ENCODE data around the gene NRXN2.

The NRXN2 gene

GRCh38 chr11:64688534-64688982 is 34.4 kb downstream of the NRXN2 start:
- Histone ChIP-seq H3K27ac (ENCODE audit: low read depth, low read length) (peak overlapping the region; percentile 41), H3K9me3 (ENCODE audit: low read length) (no peaks in the 10 kb centered on the region), H3K9ac (ENCODE audit: low read length) (no peak overlapping the region), H3K4me3 (ENCODE audit: low read depth in 1 of 2, low read length in 2 of 2) (peak overlapping the region; percentile 34 to 66), H3K4me1 (ENCODE audit: insufficient read depth, low read length) (peaks cover 21% of the 10 kb centered on the region), H3K36me3 (ENCODE audit: insufficient read depth, low read length) (no peaks in the 10 kb centered on the region), H3K27me3 (ENCODE audit: control insufficient read depth in 1 of 2, insufficient read depth in 2 of 2, low read length in 2 of 2) (no peaks in the 10 kb centered on the region)

GRCh38 chr11:64687643-64688533 is 35.1 kb downstream of the NRXN2 start:
- H3K4me1 ChIP-seq (ENCODE audit: insufficient read depth, low read length): peaks cover 21% of the 10 kb centered on the region
- H3K9ac ChIP-seq (ENCODE audit: low read length): no peak overlapping the region
- H3K27me3 ChIP-seq (ENCODE audit: control insufficient read depth in 1 of 2, insufficient read depth in 2 of 2, low read length in 2 of 2): no peaks in the 10 kb centered on the region
- peak overlapping the region; percentile 47 for H3K27ac ChIP-seq (ENCODE audit: low read depth, low read length)
- H3K4me3 ChIP-seq (ENCODE audit: low read depth in 1 of 2, low read length in 2 of 2): peak overlapping the region; percentile 34 to 66
- no peaks in the 10 kb centered on the region for H3K9me3 ChIP-seq (ENCODE audit: low read length)
- no peaks in the 10 kb centered on the region for H3K36me3 ChIP-seq (ENCODE audit: insufficient read depth, low read length)

GRCh38 chr11:64687204-64687603 is 35.8 kb downstream of the NRXN2 start:
- Histone ChIP-seq H3K36me3 (ENCODE audit: insufficient read depth, low read length) (no peaks in the 10 kb centered on the region), H3K27me3 (ENCODE audit: control insufficient read depth in 1 of 2, insufficient read depth in 2 of 2, low read length in 2 of 2) (no peaks in the 10 kb centered on the region), H3K9me3 (ENCODE audit: low read length) (no peaks in the 10 kb centered on the region), H3K4me1 (ENCODE audit: insufficient read depth, low read length) (peaks cover 21% of the 10 kb centered on the region), H3K27ac (ENCODE audit: low read depth, low read length) (no peak overlapping the region), H3K9ac (ENCODE audit: low read length) (no peak overlapping the region), H3K4me3 (ENCODE audit: low read depth in 1 of 2, low read length in 2 of 2) (no peak overlapping the region)

- no peaks in the 10 kb centered on the region for H3K27me3 ChIP-seq (ENCODE audit: control insufficient read depth in 1 of 2, insufficient read depth in 2 of 2, low read length in 2 of 2)
- H3K9ac ChIP-seq (ENCODE audit: low read length): no peak overlapping the region
- H3K36me3 ChIP-seq (ENCODE audit: insufficient read depth, low read length): no peaks in the 10 kb centered on the region
- H3K27ac ChIP-seq (ENCODE audit: low read depth, low read length): no peak overlapping the region
- peaks cover 21% of the 10 kb centered on the region for H3K4me1 ChIP-seq (ENCODE audit: insufficient read depth, low read length)
- H3K9me3 ChIP-seq (ENCODE audit: low read length): no peaks in the 10 kb centered on the region
- no peak overlapping the region for H3K4me3 ChIP-seq (ENCODE audit: low read depth in 1 of 2, low read length in 2 of 2)
These were observed 36.4 kb downstream of the NRXN2 start for GRCh38 chr11:64686466-64687170.

GRCh38 chr11:64685536-64685935 is 37.5 kb downstream of the NRXN2 start:
- Histone ChIP-seq H3K27ac (ENCODE audit: low read depth, low read length) (no peak overlapping the region), H3K4me3 (ENCODE audit: low read depth in 1 of 2, low read length in 2 of 2) (no peak overlapping the region), H3K9ac (ENCODE audit: low read length) (no peak overlapping the region), H3K36me3 (ENCODE audit: insufficient read depth, low read length) (no peaks in the 10 kb centered on the region), H3K27me3 (ENCODE audit: control insufficient read depth in 1 of 2, insufficient read depth in 2 of 2, low read length in 2 of 2) (no peaks in the 10 kb centered on the region), H3K9me3 (ENCODE audit: low read length) (no peaks in the 10 kb centered on the region), H3K4me1 (ENCODE audit: insufficient read depth, low read length) (peaks cover 21% of the 10 kb centered on the region)

- H3K36me3 ChIP-seq (ENCODE audit: insufficient read depth, low read length): no peaks in the 10 kb centered on the region
- no peaks in the 10 kb centered on the region for H3K27me3 ChIP-seq (ENCODE audit: control insufficient read depth in 1 of 2, insufficient read depth in 2 of 2, low read length in 2 of 2)
- no peak overlapping the region for H3K27ac ChIP-seq (ENCODE audit: low read depth, low read length)
- no peak overlapping the region for H3K9ac ChIP-seq (ENCODE audit: low read length)
- H3K4me3 ChIP-seq (ENCODE audit: low read depth in 1 of 2, low read length in 2 of 2): no peak overlapping the region
- peaks cover 21% of the 10 kb centered on the region for H3K4me1 ChIP-seq (ENCODE audit: insufficient read depth, low read length)
- H3K9me3 ChIP-seq (ENCODE audit: low read length): no peaks in the 10 kb centered on the region
These were observed 38.6 kb downstream of the NRXN2 start for GRCh38 chr11:64684357-64684756.

GRCh38 chr11:64681171-64681570 is 41.8 kb downstream of the NRXN2 start:
- Histone ChIP-seq H3K27me3 (ENCODE audit: control insufficient read depth in 1 of 2, insufficient read depth in 2 of 2, low read length in 2 of 2) (no peaks in the 10 kb centered on the region), H3K27ac (ENCODE audit: low read depth, low read length) (no peak overlapping the region), H3K9me3 (ENCODE audit: low read length) (no peaks in the 10 kb centered on the region), H3K4me3 (ENCODE audit: low read depth in 1 of 2, low read length in 2 of 2) (no peak overlapping the region), H3K4me1 (ENCODE audit: insufficient read depth, low read length) (no peaks in the 10 kb centered on the region), H3K36me3 (ENCODE audit: insufficient read depth, low read length) (no peaks in the 10 kb centered on the region), H3K9ac (ENCODE audit: low read length) (no peak overlapping the region)

GRCh38 chr11:64679846-64680245 is 43.2 kb downstream of the NRXN2 start:
- no peak overlapping the region for H3K9ac ChIP-seq (ENCODE audit: low read length)
- H3K4me1 ChIP-seq (ENCODE audit: insufficient read depth, low read length): no peaks in the 10 kb centered on the region
- no peak overlapping the region for H3K4me3 ChIP-seq (ENCODE audit: low read depth in 1 of 2, low read length in 2 of 2)
- no peak overlapping the region for H3K27ac ChIP-seq (ENCODE audit: low read depth, low read length)
- H3K27me3 ChIP-seq (ENCODE audit: control insufficient read depth in 1 of 2, insufficient read depth in 2 of 2, low read length in 2 of 2): no peaks in the 10 kb centered on the region
- H3K9me3 ChIP-seq (ENCODE audit: low read length): no peaks in the 10 kb centered on the region
- H3K36me3 ChIP-seq (ENCODE audit: insufficient read depth, low read length): no peaks in the 10 kb centered on the region

GRCh38 chr11:64677441-64678023 is 45.5 kb downstream of the NRXN2 start:
- H3K27ac ChIP-seq (ENCODE audit: low read depth, low read length): no peak overlapping the region
- H3K36me3 ChIP-seq (ENCODE audit: insufficient read depth, low read length): no peaks in the 10 kb centered on the region
- H3K4me3 ChIP-seq (ENCODE audit: low read depth in 1 of 2, low read length in 2 of 2): no peak overlapping the region
- no peaks in the 10 kb centered on the region for H3K9me3 ChIP-seq (ENCODE audit: low read length)
- no peaks in the 10 kb centered on the region for H3K27me3 ChIP-seq (ENCODE audit: control insufficient read depth in 1 of 2, insufficient read depth in 2 of 2, low read length in 2 of 2)
- no peaks in the 10 kb centered on the region for H3K4me1 ChIP-seq (ENCODE audit: insufficient read depth, low read length)
- H3K9ac ChIP-seq (ENCODE audit: low read length): no peak overlapping the region

GRCh38 chr11:64676261-64676615 is 46.8 kb downstream of the NRXN2 start:
- no peak overlapping the region for H3K27ac ChIP-seq (ENCODE audit: low read depth, low read length)
- H3K9me3 ChIP-seq (ENCODE audit: low read length): no peaks in the 10 kb centered on the region
- no peaks in the 10 kb centered on the region for H3K36me3 ChIP-seq (ENCODE audit: insufficient read depth, low read length)
- no peak overlapping the region for H3K9ac ChIP-seq (ENCODE audit: low read length)
- no peaks in the 10 kb centered on the region for H3K27me3 ChIP-seq (ENCODE audit: control insufficient read depth in 1 of 2, insufficient read depth in 2 of 2, low read length in 2 of 2)
- H3K4me3 ChIP-seq (ENCODE audit: low read depth in 1 of 2, low read length in 2 of 2): no peak overlapping the region
- no peaks in the 10 kb centered on the region for H3K4me1 ChIP-seq (ENCODE audit: insufficient read depth, low read length)

- Histone ChIP-seq H3K27me3 (ENCODE audit: control insufficient read depth in 1 of 2, insufficient read depth in 2 of 2, low read length in 2 of 2) (peaks cover 0 to 3% of the 10 kb centered on the region in 2 donors), H3K27ac (ENCODE audit: low read depth, low read length) (no peak overlapping the region), H3K9ac (ENCODE audit: low read length) (no peak overlapping the region), H3K36me3 (ENCODE audit: insufficient read depth, low read length) (no peaks in the 10 kb centered on the region), H3K4me3 (ENCODE audit: low read depth in 1 of 2, low read length in 2 of 2) (no peak overlapping the region), H3K4me1 (ENCODE audit: insufficient read depth, low read length) (no peaks in the 10 kb centered on the region), H3K9me3 (ENCODE audit: low read length) (no peaks in the 10 kb centered on the region)
These were observed 47.3 kb downstream of the NRXN2 start for GRCh38 chr11:64675450-64676260.

Data from muscle layer of colon (tissue), 2 donors.